Right atrium auricular region (tissue), 2 donors: ENCODE measurements around the gene VAT1L. TPM values are rescaled to one million over a fixed set of nuclear protein-coding genes. Genes with fewer than 3 reads are reported as not detected.

Source experiments
- DNase-seq: peaks from one replicate; pipeline ENCODE4 v3.0.0-alpha.2; 2019; ENCODE audit warnings: low spot score
- H3K27ac ChIP-seq, 2 donors: fragments of 200-600 bp; sonication (generic); 1 replicate in 1 of 2; 2 replicates in 1 of 2; pipeline ENCODE4 v1.5.1; 2016 to 2019
- H3K27me3 ChIP-seq, 2 donors: fragments of 200-600 bp; sonication (generic); one replicate each; pipeline versions ENCODE4 v1.5.1 to v1.6.0; 2017 to 2019
- H3K36me3 ChIP-seq: fragments of 200-600 bp; sonication (generic); one replicate; pipeline ENCODE4 v1.5.1; 2016
- H3K4me1 ChIP-seq, 2 donors: fragments of 200-600 bp; sonication (generic); one replicate each; pipeline versions ENCODE4 v1.5.1 to v1.6.0; 2017 to 2019
- H3K4me3 ChIP-seq, 2 donors: fragments of 200-600 bp; sonication (generic); 1 replicate in 1 of 2; 2 replicates in 1 of 2; pipeline ENCODE4 v1.5.1; 2017 to 2019; ENCODE audit warnings: mild to moderate bottlenecking in 1 of 2, moderate library complexity in 1 of 2
- H3K9me3 ChIP-seq, 2 donors: fragments of 200-600 bp; sonication (generic); one replicate each; pipeline ENCODE4 v1.5.1; 2019
- total RNA-seq, 2 donors: library from RNA; depleted of rRNA; stranded (reverse); fragments of >200 nt; gene quantifications; one replicate each; pipeline ENCODE4 v1.1.0, GENCODE V29; 2016
- TF ChIP-seq, protein P1 (sequence below), 2 donors: fragments of 200-600 bp; sonication (generic); IDR thresholded peaks; one replicate each; pipeline ENCODE4 v1.5.1; 2019; ENCODE audit warnings: antibody characterized with exemption in 2 of 2

Gene VAT1L
- total RNA-seq, 2 donors from 2014 or later: 10.3 to 20.6 TPM

DNA sequence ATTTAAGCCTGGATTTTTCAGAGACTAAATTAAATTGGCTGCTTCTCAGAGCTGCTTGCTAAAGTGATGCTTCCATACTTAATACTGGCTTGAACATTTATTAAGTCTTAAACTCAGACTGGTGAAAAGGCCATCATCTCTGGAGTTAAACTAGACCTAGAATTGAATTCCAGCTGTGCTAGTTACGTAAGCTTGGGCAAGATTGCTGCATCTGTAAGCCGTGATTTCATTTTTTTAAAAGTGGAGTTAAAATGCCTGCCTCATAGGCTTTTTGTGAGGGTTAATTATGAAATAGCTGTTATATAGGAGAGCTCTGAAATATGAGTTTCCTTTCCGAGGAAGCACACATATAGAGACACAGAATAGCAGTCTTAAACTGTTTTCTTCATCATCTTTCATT, 84.7 kb downstream of the VAT1L start:
- TF ChIP-seq, protein P1, sequence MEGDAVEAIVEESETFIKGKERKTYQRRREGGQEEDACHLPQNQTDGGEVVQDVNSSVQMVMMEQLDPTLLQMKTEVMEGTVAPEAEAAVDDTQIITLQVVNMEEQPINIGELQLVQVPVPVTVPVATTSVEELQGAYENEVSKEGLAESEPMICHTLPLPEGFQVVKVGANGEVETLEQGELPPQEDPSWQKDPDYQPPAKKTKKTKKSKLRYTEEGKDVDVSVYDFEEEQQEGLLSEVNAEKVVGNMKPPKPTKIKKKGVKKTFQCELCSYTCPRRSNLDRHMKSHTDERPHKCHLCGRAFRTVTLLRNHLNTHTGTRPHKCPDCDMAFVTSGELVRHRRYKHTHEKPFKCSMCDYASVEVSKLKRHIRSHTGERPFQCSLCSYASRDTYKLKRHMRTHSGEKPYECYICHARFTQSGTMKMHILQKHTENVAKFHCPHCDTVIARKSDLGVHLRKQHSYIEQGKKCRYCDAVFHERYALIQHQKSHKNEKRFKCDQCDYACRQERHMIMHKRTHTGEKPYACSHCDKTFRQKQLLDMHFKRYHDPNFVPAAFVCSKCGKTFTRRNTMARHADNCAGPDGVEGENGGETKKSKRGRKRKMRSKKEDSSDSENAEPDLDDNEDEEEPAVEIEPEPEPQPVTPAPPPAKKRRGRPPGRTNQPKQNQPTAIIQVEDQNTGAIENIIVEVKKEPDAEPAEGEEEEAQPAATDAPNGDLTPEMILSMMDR (IDR thresholded peaks at IDR 0.05): no peak
- Histone ChIP-seq H3K4me1 (peaks cover 0 to 16% of the 10 kb centered on the region in 2 donors), H3K27ac (no peak overlapping the region), H3K36me3 (no peaks in the 10 kb centered on the region), H3K9me3 (no peaks in the 10 kb centered on the region), H3K27me3 (no peaks in the 10 kb centered on the region), H3K4me3 (no peak overlapping the region)
- no peak for DNase-seq

DNA sequence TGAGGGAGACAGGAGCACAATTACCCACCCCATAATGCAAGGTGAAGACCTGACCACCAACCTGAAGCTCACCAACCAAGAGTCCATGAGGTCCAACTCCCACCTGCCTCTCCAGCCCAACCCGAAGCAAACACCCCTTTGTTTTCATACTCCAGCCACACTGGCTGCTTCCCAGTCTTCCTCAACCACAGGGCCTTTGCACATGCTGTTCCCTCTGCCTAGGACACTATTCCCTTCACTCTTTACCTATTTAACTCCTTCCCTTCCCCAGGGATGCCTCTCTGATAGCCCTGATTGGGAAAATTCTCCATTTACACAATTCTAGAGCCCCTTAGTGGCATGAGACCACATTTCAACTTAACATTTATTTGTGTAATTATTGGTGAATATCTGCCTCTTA, 86.0 kb downstream of the VAT1L start:
- Histone ChIP-seq H3K4me3 (no peak overlapping the region), H3K36me3 (no peaks in the 10 kb centered on the region), H3K27me3 (no peaks in the 10 kb centered on the region), H3K27ac (no peak overlapping the region), H3K9me3 (no peaks in the 10 kb centered on the region), H3K4me1 (peaks cover 0 to 16% of the 10 kb centered on the region in 2 donors)
- TF ChIP-seq, protein P1 (IDR thresholded peaks at IDR 0.05): no peak
- DNase-seq: no peak

GRCh38 chr16:77876776-77877175, 88.4 kb downstream of the VAT1L start:
- H3K27ac ChIP-seq: no peak overlapping the region
- DNase-seq: no peak
- H3K4me3 ChIP-seq: no peak overlapping the region
- H3K9me3 ChIP-seq: no peaks in the 10 kb centered on the region
- TF ChIP-seq, protein P1 (IDR thresholded peaks at IDR 0.05): no peak
- no peaks in the 10 kb centered on the region for H3K36me3 ChIP-seq
- no peaks in the 10 kb centered on the region for H3K27me3 ChIP-seq
- peaks cover 0 to 9% of the 10 kb centered on the region in 2 donors for H3K4me1 ChIP-seq

- H3K27ac ChIP-seq: no peak overlapping the region
- no peaks in the 10 kb centered on the region for H3K27me3 ChIP-seq
- peaks cover 0 to 12% of the 10 kb centered on the region in 2 donors for H3K4me1 ChIP-seq
- TF ChIP-seq, protein P1 (IDR thresholded peaks at IDR 0.05): no peak
- no peaks in the 10 kb centered on the region for H3K9me3 ChIP-seq
- no peak overlapping the region for H3K4me3 ChIP-seq
- no peak for DNase-seq
- no peaks in the 10 kb centered on the region for H3K36me3 ChIP-seq
Observed at GRCh38 chr16:77877712-77878347, 89.5 kb downstream of the VAT1L start.

- Histone ChIP-seq H3K4me3 (no peak overlapping the region), H3K4me1 (peaks cover 0 to 15% of the 10 kb centered on the region in 2 donors), H3K36me3 (no peaks in the 10 kb centered on the region), H3K27ac (peak overlapping the region in 1 of 2 donors; percentile 60), H3K9me3 (no peaks in the 10 kb centered on the region), H3K27me3 (no peaks in the 10 kb centered on the region)
- TF ChIP-seq, protein P1 (IDR thresholded peaks at IDR 0.05): no peak
- DNase-seq: no peak
Observed at GRCh38 chr16:77881355-77882030, 93.1 kb downstream of the VAT1L start.
